WERI-Rb-1 (cell line): Measurements from ENCODE around the gene NHLRC2.
A peak's percentile ranks its signal among the peaks of the same experiment; 100 is the strongest.

ENCODE experiments used
- DNase-seq: peaks from one replicate; pipeline ENCODE4 v3.0.0-alpha.2; 2020
- H3K27ac ChIP-seq: fragments of 250-450 bp; sonication (Bioruptor Pico); 2 replicates; pipeline ENCODE4 v1.5.1; 2020; ENCODE audit warnings: mild to moderate bottlenecking, moderate library complexity
- H3K27me3 ChIP-seq: fragments of 250-450 bp; sonication (Bioruptor Pico); 2 replicates; pipeline ENCODE4 v1.5.1; 2021; ENCODE audit warnings: mild to moderate bottlenecking, low read depth, moderate library complexity; ENCODE audit not compliant: insufficient read depth, severe bottlenecking
- H3K36me3 ChIP-seq: fragments of 250-450 bp; sonication (Bioruptor Pico); 2 replicates; pipeline ENCODE4 v1.5.1; 2020; ENCODE audit warnings: mild to moderate bottlenecking, moderate library complexity
- H3K4me3 ChIP-seq: 2 replicates; pipeline ENCODE4 v1.5.1; 2011; ENCODE audit warnings: low read depth, mild to moderate bottlenecking, control low read depth, low read length
- H3K9me3 ChIP-seq: fragments of 250-450 bp; sonication (Bioruptor Pico); 2 replicates; pipeline ENCODE4 v1.5.1; 2021; ENCODE audit warnings: mild to moderate bottlenecking, moderate library complexity; ENCODE audit not compliant: severe bottlenecking
- TF ChIP-seq, protein P1 (sequence below): IDR thresholded peaks from 2 replicates; pipeline ENCODE4 v1.5.1; 2011; ENCODE audit warnings: low read depth, mild to moderate bottlenecking, control low read depth, inconsistent platforms, low read length

Gene NHLRC2

DNA sequence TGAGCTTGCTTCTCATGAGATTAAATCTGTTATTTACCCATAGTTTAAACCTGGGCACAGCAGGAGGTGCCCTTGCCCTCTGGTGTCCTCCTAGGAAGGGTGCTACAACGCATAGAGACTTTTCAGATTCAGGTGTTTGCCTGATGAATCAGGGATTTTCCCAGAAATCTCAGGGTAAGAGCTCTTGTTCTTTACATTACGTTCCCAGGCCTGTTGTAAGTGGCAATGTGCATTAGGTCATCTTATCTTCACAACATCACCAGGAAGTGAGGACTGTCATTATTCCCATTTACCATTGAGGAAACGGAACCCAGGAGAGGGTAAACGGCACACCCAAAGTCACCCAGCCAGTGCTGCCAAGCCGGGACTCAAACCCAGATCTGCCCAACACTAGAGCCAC lies 73.0 kb downstream of the NHLRC2 start:
- no peaks in the 10 kb centered on the region for H3K36me3 ChIP-seq
- H3K4me3 ChIP-seq, result no peak overlapping the region
- H3K9me3 ChIP-seq, result peaks cover 4% of the 10 kb centered on the region
- DNase-seq, result no peak
- no peak overlapping the region for H3K27ac ChIP-seq
- no peaks in the 10 kb centered on the region for H3K27me3 ChIP-seq
- TF ChIP-seq, protein P1, sequence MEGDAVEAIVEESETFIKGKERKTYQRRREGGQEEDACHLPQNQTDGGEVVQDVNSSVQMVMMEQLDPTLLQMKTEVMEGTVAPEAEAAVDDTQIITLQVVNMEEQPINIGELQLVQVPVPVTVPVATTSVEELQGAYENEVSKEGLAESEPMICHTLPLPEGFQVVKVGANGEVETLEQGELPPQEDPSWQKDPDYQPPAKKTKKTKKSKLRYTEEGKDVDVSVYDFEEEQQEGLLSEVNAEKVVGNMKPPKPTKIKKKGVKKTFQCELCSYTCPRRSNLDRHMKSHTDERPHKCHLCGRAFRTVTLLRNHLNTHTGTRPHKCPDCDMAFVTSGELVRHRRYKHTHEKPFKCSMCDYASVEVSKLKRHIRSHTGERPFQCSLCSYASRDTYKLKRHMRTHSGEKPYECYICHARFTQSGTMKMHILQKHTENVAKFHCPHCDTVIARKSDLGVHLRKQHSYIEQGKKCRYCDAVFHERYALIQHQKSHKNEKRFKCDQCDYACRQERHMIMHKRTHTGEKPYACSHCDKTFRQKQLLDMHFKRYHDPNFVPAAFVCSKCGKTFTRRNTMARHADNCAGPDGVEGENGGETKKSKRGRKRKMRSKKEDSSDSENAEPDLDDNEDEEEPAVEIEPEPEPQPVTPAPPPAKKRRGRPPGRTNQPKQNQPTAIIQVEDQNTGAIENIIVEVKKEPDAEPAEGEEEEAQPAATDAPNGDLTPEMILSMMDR, result no peak

GRCh38 chr10:113928830-113929229 lies 74.4 kb downstream of the NHLRC2 start:
- no peaks in the 10 kb centered on the region for H3K27me3 ChIP-seq
- H3K27ac ChIP-seq, result no peak overlapping the region
- H3K4me3 ChIP-seq, result no peak overlapping the region
- H3K9me3 ChIP-seq, result peaks cover 4% of the 10 kb centered on the region
- H3K36me3 ChIP-seq, result no peaks in the 10 kb centered on the region
- no peak for DNase-seq
- TF ChIP-seq, protein P1, result no peak

- TF ChIP-seq, protein P1, result no peak
- peak overlapping the region; percentile 28 for H3K4me3 ChIP-seq
- no peak for DNase-seq
- H3K27me3 ChIP-seq, result no peaks in the 10 kb centered on the region
- no peak overlapping the region; the same call in 1 of the 2 replicates for H3K27ac ChIP-seq
- no peaks in the 10 kb centered on the region for H3K36me3 ChIP-seq
- H3K9me3 ChIP-seq, result peaks cover 4% of the 10 kb centered on the region
Observed at GRCh38 chr10:113929522-113929921, 75.1 kb downstream of the NHLRC2 start.

DNA sequence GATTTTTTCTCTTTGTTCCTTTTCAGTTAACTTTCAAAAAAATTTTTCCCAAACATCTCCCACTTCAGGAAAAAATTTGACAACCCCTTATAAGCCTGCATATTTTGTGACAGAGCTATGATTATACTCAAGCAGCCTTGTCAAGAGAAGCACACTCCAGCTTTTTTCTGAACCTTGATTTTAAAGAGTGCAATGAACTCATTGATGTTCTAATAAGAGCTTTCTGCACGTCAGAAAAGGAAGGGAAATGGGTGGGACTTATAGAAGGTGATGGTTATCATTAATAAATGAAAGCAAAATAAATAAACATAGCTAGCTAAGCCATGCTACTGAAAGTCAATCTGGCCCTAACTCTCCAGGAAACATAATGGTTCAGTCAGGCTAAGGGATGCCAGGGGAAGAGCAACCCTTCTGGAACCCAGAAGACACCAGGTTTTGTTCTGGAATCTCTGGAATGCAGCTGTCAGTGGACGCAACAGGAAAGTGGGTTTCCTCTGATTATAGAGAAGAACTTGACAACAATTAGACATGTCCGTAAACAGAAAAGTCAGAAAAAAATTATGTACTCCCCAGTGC lies 76.1 kb downstream of the NHLRC2 start:
- no peaks in the 10 kb centered on the region for H3K36me3 ChIP-seq
- H3K4me3 ChIP-seq, result no peak overlapping the region
- no peaks in the 10 kb centered on the region for H3K27me3 ChIP-seq
- H3K9me3 ChIP-seq, result no peaks in the 10 kb centered on the region
- DNase-seq, result no peak
- no peak overlapping the region for H3K27ac ChIP-seq
- TF ChIP-seq, protein P1, result no peak

DNA sequence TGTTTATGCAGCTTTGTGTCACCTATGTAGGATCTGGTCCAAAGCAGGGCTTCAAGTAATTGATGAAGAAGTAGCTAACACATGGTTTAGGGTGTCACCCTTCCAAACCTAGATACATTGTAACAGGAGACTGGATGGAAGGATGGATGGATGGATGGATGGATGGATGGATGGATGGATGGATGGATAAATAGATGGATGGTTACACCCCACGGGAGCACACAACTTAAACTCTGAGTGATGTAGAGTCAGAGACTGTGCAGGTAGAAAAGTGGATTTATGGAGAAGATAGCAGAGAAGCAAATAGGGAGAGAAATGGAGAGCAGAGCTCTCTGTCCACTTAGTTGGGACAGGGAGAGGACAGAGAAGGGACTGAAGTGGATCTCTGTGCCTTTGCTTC lies 78.4 kb downstream of the NHLRC2 start:
- Histone ChIP-seq H3K9me3 (no peaks in the 10 kb centered on the region), H3K27me3 (no peaks in the 10 kb centered on the region), H3K36me3 (no peaks in the 10 kb centered on the region), H3K4me3 (no peak overlapping the region), H3K27ac (no peak overlapping the region)
- TF ChIP-seq, protein P1, result no peak
- DNase-seq, result no peak

DNA sequence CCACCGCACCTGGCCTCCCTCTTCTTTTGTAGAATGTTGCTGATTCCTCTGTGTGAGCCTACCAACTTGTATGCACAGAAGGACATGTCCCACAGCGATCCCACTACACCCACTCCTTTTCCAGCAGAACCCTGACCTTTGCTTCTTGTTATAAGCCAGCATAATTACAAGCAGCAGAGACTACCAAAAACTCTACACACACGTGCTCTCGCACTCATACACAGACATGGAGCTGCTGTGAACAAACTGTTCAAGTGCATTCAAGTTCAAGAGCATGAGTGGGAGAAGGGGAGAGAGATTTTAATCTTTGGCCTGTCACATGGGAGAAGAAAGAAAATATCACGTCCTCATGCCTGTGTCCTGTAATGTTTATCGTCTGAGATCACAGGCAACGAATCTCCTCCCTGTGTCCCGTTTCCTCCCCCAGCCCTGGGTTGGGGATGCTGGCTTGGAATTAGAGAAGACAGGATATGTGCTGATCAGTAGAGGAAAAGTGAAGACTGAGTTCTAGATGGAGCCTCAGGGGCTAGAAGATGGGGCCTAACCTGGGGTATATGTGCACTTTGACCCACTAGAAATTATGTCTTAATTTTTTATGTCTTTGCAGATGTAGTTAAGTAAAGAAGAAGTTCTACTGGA lies 79.6 kb downstream of the NHLRC2 start:
- Histone ChIP-seq H3K36me3 (no peaks in the 10 kb centered on the region), H3K27me3 (no peaks in the 10 kb centered on the region), H3K27ac (no peak overlapping the region), H3K4me3 (no peak overlapping the region), H3K9me3 (no peaks in the 10 kb centered on the region)
- TF ChIP-seq, protein P1, result no peak
- DNase-seq, result no peak
